Measurements from ENCODE around the gene S100A11. TPM values are rescaled to one million over a fixed set of nuclear protein-coding genes. Genes with fewer than 3 reads are reported as not detected.

The S100A11 gene
- total RNA-seq, 1 experiment from 2014 or later, result 364 TPM

- Mint-ChIP-seq H3K9me3 (ENCODE audit: unreplicated experiment) (no peaks in the 10 kb centered on the region), H3K27me3 (ENCODE audit: insufficient read depth, unreplicated experiment) (no peaks in the 10 kb centered on the region), H3K4me3 (ENCODE audit: unreplicated experiment) (no peak overlapping the region), H3K36me3 (ENCODE audit: insufficient read depth, unreplicated experiment) (peaks cover 14% of the 10 kb centered on the region), H3K4me1 (ENCODE audit: low read depth, unreplicated experiment) (peaks cover 7% of the 10 kb centered on the region), H3K27ac (ENCODE audit: unreplicated experiment) (no peak overlapping the region)
- BruUV-seq (replicated peaks), result no TSS peak
- POLR2A ChIA-PET, result no interaction called here
- H3K4me3 ChIP-seq (ENCODE audit: low read depth, low read length), result no peak overlapping the region
- TF ChIP-seq, protein P1, sequence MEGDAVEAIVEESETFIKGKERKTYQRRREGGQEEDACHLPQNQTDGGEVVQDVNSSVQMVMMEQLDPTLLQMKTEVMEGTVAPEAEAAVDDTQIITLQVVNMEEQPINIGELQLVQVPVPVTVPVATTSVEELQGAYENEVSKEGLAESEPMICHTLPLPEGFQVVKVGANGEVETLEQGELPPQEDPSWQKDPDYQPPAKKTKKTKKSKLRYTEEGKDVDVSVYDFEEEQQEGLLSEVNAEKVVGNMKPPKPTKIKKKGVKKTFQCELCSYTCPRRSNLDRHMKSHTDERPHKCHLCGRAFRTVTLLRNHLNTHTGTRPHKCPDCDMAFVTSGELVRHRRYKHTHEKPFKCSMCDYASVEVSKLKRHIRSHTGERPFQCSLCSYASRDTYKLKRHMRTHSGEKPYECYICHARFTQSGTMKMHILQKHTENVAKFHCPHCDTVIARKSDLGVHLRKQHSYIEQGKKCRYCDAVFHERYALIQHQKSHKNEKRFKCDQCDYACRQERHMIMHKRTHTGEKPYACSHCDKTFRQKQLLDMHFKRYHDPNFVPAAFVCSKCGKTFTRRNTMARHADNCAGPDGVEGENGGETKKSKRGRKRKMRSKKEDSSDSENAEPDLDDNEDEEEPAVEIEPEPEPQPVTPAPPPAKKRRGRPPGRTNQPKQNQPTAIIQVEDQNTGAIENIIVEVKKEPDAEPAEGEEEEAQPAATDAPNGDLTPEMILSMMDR (IDR thresholded peaks at IDR 0.05; ENCODE audit: insufficient read depth in 1 of 2, low read depth in 1 of 2, low read length in 1 of 2, severe bottlenecking in 1 of 2, unreplicated experiment in 1 of 2), result no peak
- no peaks in the 10 kb centered on the region for H3K36me3 ChIP-seq (ENCODE audit: control insufficient read depth, insufficient read depth, low read length)
- no peak for DNase-seq
- peaks cover 8% of the 10 kb centered on the region for H3K4me1 ChIP-seq
- no peaks in the 10 kb centered on the region for H3K27me3 ChIP-seq (replicated peaks; ENCODE audit: control insufficient read depth, insufficient read depth, low read length)
- CTCF ChIA-PET, result no interaction called here
- intact Hi-C loops (cut with micrococcal nuclease; ENCODE audit: unreplicated experiment), result no loop called here
- no peaks in the 10 kb centered on the region for H3K9me3 ChIP-seq
Measured at GRCh38 chr1:152043870-152044269, 7.1 kb upstream of the S100A11 start.

GRCh38 chr1:152042030-152042429, 5.2 kb upstream of the S100A11 start:
- no peaks in the 10 kb centered on the region for H3K9me3 Mint-ChIP-seq (ENCODE audit: unreplicated experiment)
- POLR2A ChIA-PET, result no interaction called here
- intact Hi-C loops (cut with micrococcal nuclease; ENCODE audit: unreplicated experiment), result no loop called here
- DNase-seq, result no peak
- Histone ChIP-seq H3K9me3 (no peaks in the 10 kb centered on the region), H3K27me3 (replicated peaks; ENCODE audit: control insufficient read depth, insufficient read depth, low read length) (no peaks in the 10 kb centered on the region), H3K4me3 (ENCODE audit: low read depth, low read length) (no peak overlapping the region), H3K4me1 (peaks cover 5% of the 10 kb centered on the region), H3K36me3 (ENCODE audit: control insufficient read depth, insufficient read depth, low read length) (no peaks in the 10 kb centered on the region)
- no peak overlapping the region for H3K4me3 Mint-ChIP-seq (ENCODE audit: unreplicated experiment)
- no peaks in the 10 kb centered on the region for H3K36me3 Mint-ChIP-seq (ENCODE audit: insufficient read depth, unreplicated experiment)
- TF ChIP-seq, protein P1 (IDR thresholded peaks at IDR 0.05; ENCODE audit: insufficient read depth in 1 of 2, low read depth in 1 of 2, low read length in 1 of 2, severe bottlenecking in 1 of 2, unreplicated experiment in 1 of 2), result no peak
- no peak overlapping the region for H3K27ac Mint-ChIP-seq (ENCODE audit: unreplicated experiment)
- no peaks in the 10 kb centered on the region for H3K27me3 Mint-ChIP-seq (ENCODE audit: insufficient read depth, unreplicated experiment)
- H3K4me1 Mint-ChIP-seq (ENCODE audit: low read depth, unreplicated experiment), result no peaks in the 10 kb centered on the region
- CTCF ChIA-PET, result no interaction called here
- no TSS peak for BruUV-seq (replicated peaks)

DNA sequence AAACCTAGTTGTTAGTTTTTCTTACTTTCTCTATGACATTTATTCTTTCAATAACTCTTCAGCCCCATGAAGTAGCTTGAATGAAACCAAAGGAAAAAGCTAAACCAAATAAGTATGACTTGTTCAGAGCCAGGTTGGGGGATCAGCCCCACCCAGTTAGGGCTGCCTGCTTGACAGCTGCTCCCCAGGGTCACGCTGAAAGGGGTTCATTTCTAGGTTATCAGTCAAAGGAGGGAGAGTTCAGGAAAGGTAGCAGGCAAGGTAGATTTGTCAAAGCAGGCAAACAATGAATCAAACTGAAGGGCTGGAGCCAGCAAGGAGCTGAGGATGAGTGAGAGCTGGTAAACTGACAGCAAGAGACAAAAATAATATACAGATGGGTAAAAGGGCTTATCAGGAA, 3.1 kb upstream of the S100A11 start:
- TF ChIP-seq, protein P1 (IDR thresholded peaks at IDR 0.05; ENCODE audit: insufficient read depth in 1 of 2, low read depth in 1 of 2, low read length in 1 of 2, severe bottlenecking in 1 of 2, unreplicated experiment in 1 of 2), result no peak
- H3K36me3 Mint-ChIP-seq (ENCODE audit: insufficient read depth, unreplicated experiment), result peaks cover 19% of the 10 kb centered on the region
- no TSS peak for BruUV-seq (replicated peaks)
- no peaks in the 10 kb centered on the region for H3K4me1 Mint-ChIP-seq (ENCODE audit: low read depth, unreplicated experiment)
- POLR2A ChIA-PET, result no interaction called here
- intact Hi-C loops (cut with micrococcal nuclease; ENCODE audit: unreplicated experiment), result no loop called here
- no peak overlapping the region for H3K4me3 Mint-ChIP-seq (ENCODE audit: unreplicated experiment)
- peaks cover 5% of the 10 kb centered on the region for H3K4me1 ChIP-seq
- no peaks in the 10 kb centered on the region for H3K36me3 ChIP-seq (ENCODE audit: control insufficient read depth, insufficient read depth, low read length)
- no peak overlapping the region for H3K27ac Mint-ChIP-seq (ENCODE audit: unreplicated experiment)
- H3K27me3 ChIP-seq (replicated peaks; ENCODE audit: control insufficient read depth, insufficient read depth, low read length), result no peaks in the 10 kb centered on the region
- H3K9me3 Mint-ChIP-seq (ENCODE audit: unreplicated experiment), result no peaks in the 10 kb centered on the region
- DNase-seq, result no peak
- no peak overlapping the region for H3K4me3 ChIP-seq (ENCODE audit: low read depth, low read length)
- CTCF ChIA-PET, result no interaction called here
- no peaks in the 10 kb centered on the region for H3K9me3 ChIP-seq
- H3K27me3 Mint-ChIP-seq (ENCODE audit: insufficient read depth, unreplicated experiment), result no peaks in the 10 kb centered on the region

Measured in Caco-2 (cell line).